Activated naive CD8-positive, alpha-beta T cell treated with anti-CD3 and anti-CD28 coated beads for 36 hours (primary cell): ENCODE measurements around the gene MEGF10. TPM values are rescaled to one million over a fixed set of nuclear protein-coding genes. Genes with fewer than 3 reads are reported as not detected.

Source experiments
- DNase-seq: peaks from one replicate; pipeline ENCODE4 v3.0.0; 2021
- H3K27ac Mint-ChIP-seq: one replicate; pipeline ENCODE4 v1.8.0; 2022; ENCODE audit warnings: mild to moderate bottlenecking, moderate library complexity, mixed read lengths
- H3K27me3 Mint-ChIP-seq: one replicate; pipeline ENCODE4 v1.8.0; 2022; ENCODE audit warnings: mild to moderate bottlenecking, mixed read lengths
- H3K36me3 Mint-ChIP-seq: one replicate; pipeline ENCODE4 v1.8.0; 2021; ENCODE audit warnings: mild to moderate bottlenecking, mixed read lengths
- H3K4me1 Mint-ChIP-seq: one replicate; pipeline ENCODE4 v1.8.0; 2021; ENCODE audit warnings: mixed read lengths
- H3K4me3 Mint-ChIP-seq: one replicate; pipeline ENCODE4 v1.8.0; 2022; ENCODE audit warnings: mild to moderate bottlenecking, moderate library complexity, mixed read lengths
- H3K9me3 Mint-ChIP-seq: one replicate; pipeline ENCODE4 v1.8.0; 2022; ENCODE audit warnings: mixed read lengths
- total RNA-seq, 2 experiments: library from RNA; stranded (reverse); gene quantifications; one replicate each; pipeline ENCODE4 v1.2.3, GENCODE V29; 2021

The MEGF10 gene
- total RNA-seq, 2 experiments from 2014 or later: not detected

DNA sequence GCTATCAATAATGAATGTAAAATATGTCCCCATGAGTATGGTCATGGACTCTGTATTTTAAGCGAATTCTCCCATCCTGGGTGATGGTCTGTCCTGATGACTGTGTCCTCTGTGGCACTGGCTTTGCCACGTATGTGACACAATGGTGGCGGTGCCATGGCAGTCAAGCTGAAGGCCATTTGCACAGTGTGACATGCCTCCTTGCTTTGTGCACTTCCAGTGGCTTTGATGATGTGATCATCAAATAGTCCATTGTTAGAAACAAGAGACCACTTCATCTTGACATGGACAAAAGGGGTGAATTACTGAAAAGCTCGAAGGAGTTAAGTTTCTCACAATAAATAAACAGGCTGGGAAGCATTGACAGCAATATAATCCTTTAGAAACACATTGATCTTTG, 195.9 kb downstream of the MEGF10 start:
- peaks cover 13% of the 10 kb centered on the region for H3K27me3 Mint-ChIP-seq
- DNase-seq: no peak
- no peak overlapping the region for H3K4me3 Mint-ChIP-seq
- H3K4me1 Mint-ChIP-seq: no peaks in the 10 kb centered on the region
- H3K36me3 Mint-ChIP-seq: no peaks in the 10 kb centered on the region
- H3K27ac Mint-ChIP-seq: no peak overlapping the region
- no peaks in the 10 kb centered on the region for H3K9me3 Mint-ChIP-seq

DNA sequence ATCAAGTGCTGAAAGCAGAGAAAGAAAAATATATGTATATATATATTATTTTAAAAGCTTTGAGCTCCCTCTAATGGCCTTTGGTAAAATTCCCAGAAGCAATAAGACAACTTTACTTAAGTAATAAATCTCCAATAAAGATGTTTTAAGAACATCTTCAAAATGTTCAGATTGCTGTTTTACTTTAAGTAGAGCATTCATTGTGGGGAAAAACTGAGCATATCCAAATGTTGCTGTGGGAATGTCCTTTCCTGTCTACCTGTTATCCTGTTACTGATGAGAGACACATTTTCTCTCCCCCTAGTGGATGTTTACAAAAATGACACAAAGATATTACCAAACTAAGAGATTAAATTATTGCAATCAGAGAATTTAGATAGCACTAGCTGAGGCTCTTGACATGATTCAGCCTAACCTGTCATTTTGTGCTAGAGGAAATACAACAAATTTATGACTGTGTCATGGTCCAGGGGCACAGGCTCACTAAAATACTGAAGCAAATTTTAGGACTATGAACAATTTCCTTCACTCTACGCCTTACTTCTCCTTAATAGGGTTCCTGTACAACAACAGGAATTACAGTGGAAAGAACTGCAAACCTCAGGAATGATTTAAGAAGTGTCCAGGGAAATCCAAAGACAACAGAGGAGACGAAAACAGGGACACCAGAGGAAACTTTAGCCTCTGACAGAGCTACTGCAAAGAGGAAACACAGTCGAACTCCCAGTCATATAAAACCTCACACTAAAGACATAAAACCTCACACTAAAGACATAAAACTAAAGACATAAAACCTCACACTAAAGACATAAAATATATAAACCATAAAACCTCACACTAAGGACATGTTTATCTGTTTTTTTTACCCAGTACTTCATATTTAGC, 202.5 kb downstream of the MEGF10 start:
- no peak overlapping the region for H3K27ac Mint-ChIP-seq
- H3K4me1 Mint-ChIP-seq: no peaks in the 10 kb centered on the region

GRCh38 chr5:127498548-127498947, 208.0 kb downstream of the MEGF10 start:
- DNase-seq: no peak
- Mint-ChIP-seq H3K4me1 (no peaks in the 10 kb centered on the region), H3K27me3 (peaks cover 16% of the 10 kb centered on the region), H3K9me3 (no peaks in the 10 kb centered on the region), H3K4me3 (no peak overlapping the region), H3K36me3 (no peaks in the 10 kb centered on the region), H3K27ac (no peak overlapping the region)

More for the DNA sequence above, 202.5 kb downstream of the MEGF10 start:
- Mint-ChIP-seq H3K4me3 (no peak overlapping the region), H3K9me3 (no peaks in the 10 kb centered on the region), H3K27me3 (peaks cover 28% of the 10 kb centered on the region), H3K36me3 (no peaks in the 10 kb centered on the region)
- no peak for DNase-seq

GRCh38 chr5:127505905-127506304, 215.3 kb downstream of the MEGF10 start:
- no peaks in the 10 kb centered on the region for H3K36me3 Mint-ChIP-seq
- no peaks in the 10 kb centered on the region for H3K4me1 Mint-ChIP-seq
- DNase-seq: no peak
- H3K9me3 Mint-ChIP-seq: no peaks in the 10 kb centered on the region
- H3K27ac Mint-ChIP-seq: no peak overlapping the region
- H3K27me3 Mint-ChIP-seq: peaks cover 9% of the 10 kb centered on the region
- H3K4me3 Mint-ChIP-seq: no peak overlapping the region

DNA sequence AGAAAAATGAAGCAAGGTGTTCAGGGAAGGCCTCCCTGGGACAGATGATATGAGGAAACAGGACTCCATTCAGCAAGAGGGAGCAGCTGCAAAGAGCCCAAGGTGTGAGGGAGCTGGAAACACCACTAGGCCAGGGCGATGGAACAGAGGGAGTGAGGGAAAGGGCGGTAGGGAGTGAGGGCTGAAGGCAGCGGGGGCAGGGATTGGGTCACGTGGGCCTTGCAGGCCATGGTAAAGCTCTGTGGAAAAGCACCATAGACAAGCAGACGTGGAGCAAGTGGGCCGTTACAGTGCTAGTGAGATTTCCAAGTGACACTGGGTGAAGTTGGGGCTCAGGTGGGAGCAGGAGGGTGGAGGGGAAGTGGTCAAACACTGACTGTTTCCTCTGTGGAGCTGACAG, 216.0 kb downstream of the MEGF10 start:
- peaks cover 11% of the 10 kb centered on the region for H3K27me3 Mint-ChIP-seq
- H3K9me3 Mint-ChIP-seq: no peaks in the 10 kb centered on the region
- no peak for DNase-seq
- no peaks in the 10 kb centered on the region for H3K36me3 Mint-ChIP-seq
- no peak overlapping the region for H3K27ac Mint-ChIP-seq
- no peak overlapping the region for H3K4me3 Mint-ChIP-seq
- no peaks in the 10 kb centered on the region for H3K4me1 Mint-ChIP-seq

- H3K4me3 Mint-ChIP-seq: no peak overlapping the region
- no peaks in the 10 kb centered on the region for H3K4me1 Mint-ChIP-seq
- H3K9me3 Mint-ChIP-seq: no peaks in the 10 kb centered on the region
- no peaks in the 10 kb centered on the region for H3K36me3 Mint-ChIP-seq
- DNase-seq: no peak
- no peak overlapping the region for H3K27ac Mint-ChIP-seq
- peaks cover 18% of the 10 kb centered on the region for H3K27me3 Mint-ChIP-seq
These were observed 218.2 kb downstream of the MEGF10 start for GRCh38 chr5:127508644-127509373.

Other genes starting within 250 kb of the MEGF10 start
- gene C5orf63, start 217.3 kb upstream of the MEGF10 start, total RNA-seq: 10 to 100 TPM in 1 of 2 experiments, 1 to 10 TPM in 1; 8.2 to 10.9 TPM
- 10 to 100 TPM; 37.8 to 38.9 TPM for gene PRRC1, start 226.8 kb downstream of the MEGF10 start, total RNA-seq